GM18498 (cell line): ENCODE measurements around the gene ATP5PO.

ENCODE experiments used
- ATAC-seq: cut with Tn5 transposase; IDR thresholded peaks from one replicate; pipeline ENCODE4 v1.9.1; 2021; ENCODE audit warnings: mild to moderate bottlenecking, moderate library complexity; ENCODE audit not compliant: unreplicated experiment

Gene ATP5PO

GRCh38 chr21:33901412-33902288 is 14.0 kb downstream of the ATP5PO start:
- ATAC-seq: no peak

GRCh38 chr21:33899199-33899598 is 16.4 kb downstream of the ATP5PO start:
- no peak for ATAC-seq

- no peak for ATAC-seq
These were observed 17.0 kb downstream of the ATP5PO start for GRCh38 chr21:33898586-33898985.

- ATAC-seq: no peak
These were observed 17.9 kb downstream of the ATP5PO start for GRCh38 chr21:33897739-33898138.

GRCh38 chr21:33897098-33897497 is 18.5 kb downstream of the ATP5PO start:
- ATAC-seq: no peak

- no peak for ATAC-seq
These were observed 18.9 kb downstream of the ATP5PO start for GRCh38 chr21:33896691-33897090.

GRCh38 chr21:33895356-33895755 is 20.2 kb downstream of the ATP5PO start:
- ATAC-seq: no peak

- no peak for ATAC-seq
These were observed 20.8 kb downstream of the ATP5PO start for GRCh38 chr21:33894736-33895288.

GRCh38 chr21:33893917-33894316 is 21.7 kb downstream of the ATP5PO start:
- no peak for ATAC-seq

GRCh38 chr21:33892853-33893252 is 22.8 kb downstream of the ATP5PO start:
- ATAC-seq: no peak

GRCh38 chr21:33890187-33890586 is 25.4 kb downstream of the ATP5PO start:
- ATAC-seq: no peak

GRCh38 chr21:33886321-33886720 is 29.3 kb downstream of the ATP5PO start:
- ATAC-seq: no peak

GRCh38 chr21:33885172-33885514 is 30.5 kb downstream of the ATP5PO start:
- ATAC-seq: no peak

- ATAC-seq: no peak
These were observed 31.0 kb downstream of the ATP5PO start for GRCh38 chr21:33884376-33885171.

- no peak for ATAC-seq
These were observed 32.5 kb downstream of the ATP5PO start for GRCh38 chr21:33883118-33883517.

- ATAC-seq: no peak
These were observed 33.7 kb downstream of the ATP5PO start for GRCh38 chr21:33881689-33882440.

- ATAC-seq: no peak
These were observed 35.0 kb downstream of the ATP5PO start for GRCh38 chr21:33880626-33881025.

GRCh38 chr21:33878824-33879223 is 36.8 kb downstream of the ATP5PO start:
- no peak for ATAC-seq

GRCh38 chr21:33875026-33875695 is 40.4 kb downstream of the ATP5PO start:
- no peak for ATAC-seq

GRCh38 chr21:33874161-33874560 is 41.4 kb downstream of the ATP5PO start:
- ATAC-seq: no peak
